SKM-1 treated with dmso at 0.1 percent for 144 hours (cell line): Measurements from ENCODE around the gene RABGGTA.
"Not testable (repeated sequence)": the region's sequence is repeated elsewhere in the genome, so short reads cannot be mapped to it uniquely, and the experiment has no call there.

ENCODE experiments used
- DNase-seq: peaks from one replicate; lab custom pipeline; 2025; ENCODE audit not compliant: unreplicated experiment; lab: John Stamatoyannopoulos, UW

RABGGTA gene

GRCh38 chr14:24261256-24261968, 10.0 kb downstream of the RABGGTA start:
- no peak for DNase-seq

DNA sequence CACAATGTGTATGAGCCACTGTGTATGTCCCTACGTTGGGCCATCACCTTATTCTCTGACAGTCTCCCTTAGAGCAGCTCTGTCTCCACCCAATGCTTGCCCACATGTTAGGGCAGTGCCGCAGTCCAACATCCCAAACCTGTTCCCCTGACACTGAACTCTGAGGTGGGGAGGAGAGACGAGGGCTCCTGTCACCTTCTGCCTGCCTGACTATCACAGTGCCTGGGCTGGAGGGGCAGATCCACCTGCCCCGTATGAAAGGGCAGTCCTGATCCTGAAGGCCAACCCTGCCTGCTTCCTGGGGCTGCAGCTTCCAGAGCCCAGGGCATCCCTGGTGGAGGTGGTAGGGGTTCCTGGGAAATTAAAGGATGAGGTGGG, 10.6 kb downstream of the RABGGTA start:
- no peak for DNase-seq

- DNase-seq = no peak
Measured at GRCh38 chr14:24260026-24260779, 11.2 kb downstream of the RABGGTA start.

DNA sequence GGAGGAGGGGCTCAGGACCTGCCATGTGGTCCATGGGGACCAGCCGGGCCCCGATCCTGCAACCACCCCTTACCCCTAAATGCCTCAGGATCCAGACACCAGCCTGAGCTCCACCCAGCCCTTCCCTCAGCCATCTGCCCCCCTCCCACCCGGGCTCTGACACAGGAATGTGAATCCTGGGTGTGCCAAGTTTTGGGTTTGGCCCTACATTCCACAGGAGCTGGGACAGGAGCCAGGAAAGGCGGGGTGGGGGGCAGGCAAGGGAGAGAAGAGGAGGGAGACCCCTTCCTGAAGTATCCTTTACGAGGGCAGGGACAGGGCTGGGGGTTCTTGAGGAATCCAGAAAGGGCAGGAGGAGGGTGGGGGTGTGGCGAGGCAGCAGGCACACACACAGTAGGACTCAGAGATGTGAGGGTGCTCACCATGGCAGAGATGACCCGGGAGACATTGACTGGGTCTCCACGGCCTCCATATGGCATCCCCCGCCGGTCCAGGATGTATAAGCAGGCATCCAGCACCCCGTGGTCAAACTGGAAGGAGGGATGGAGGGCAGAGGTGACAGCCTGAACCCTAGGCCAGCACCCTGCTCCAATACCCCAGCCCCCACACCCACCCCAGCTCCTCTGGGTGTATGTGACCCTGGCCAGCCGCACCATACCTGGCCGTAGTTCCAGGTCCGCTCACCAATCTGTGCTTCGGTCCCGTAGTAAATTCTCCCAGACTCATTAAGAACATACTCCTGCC, 11.9 kb downstream of the RABGGTA start:
- no peak for DNase-seq

- DNase-seq = no peak
Measured at GRCh38 chr14:24258548-24259265, 12.7 kb downstream of the RABGGTA start.

DNA sequence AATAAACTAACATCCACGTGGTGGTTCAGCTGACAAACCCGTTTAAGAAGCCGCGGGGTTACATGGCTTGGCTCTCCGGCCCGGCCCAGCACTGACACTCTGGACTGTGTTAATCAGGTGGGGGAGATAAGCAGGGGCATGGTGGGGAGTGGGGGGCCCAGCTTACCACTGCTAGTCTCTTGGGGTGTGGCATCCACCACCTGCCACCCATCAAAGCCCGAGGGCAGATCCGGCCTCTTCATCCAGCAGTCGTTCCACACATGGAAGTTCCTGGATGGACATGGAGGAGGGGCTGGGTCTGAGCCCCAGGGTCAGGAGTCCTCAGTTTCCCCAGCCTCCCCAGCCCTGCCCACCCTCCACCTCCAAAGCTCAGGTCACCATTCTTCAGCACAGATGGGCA, 13.3 kb downstream of the RABGGTA start:
- no peak for DNase-seq

- DNase-seq = no peak
Measured at GRCh38 chr14:24256960-24257359, 14.4 kb downstream of the RABGGTA start.

- DNase-seq = no peak
Measured at GRCh38 chr14:24255931-24256711, 15.3 kb downstream of the RABGGTA start.

DNA sequence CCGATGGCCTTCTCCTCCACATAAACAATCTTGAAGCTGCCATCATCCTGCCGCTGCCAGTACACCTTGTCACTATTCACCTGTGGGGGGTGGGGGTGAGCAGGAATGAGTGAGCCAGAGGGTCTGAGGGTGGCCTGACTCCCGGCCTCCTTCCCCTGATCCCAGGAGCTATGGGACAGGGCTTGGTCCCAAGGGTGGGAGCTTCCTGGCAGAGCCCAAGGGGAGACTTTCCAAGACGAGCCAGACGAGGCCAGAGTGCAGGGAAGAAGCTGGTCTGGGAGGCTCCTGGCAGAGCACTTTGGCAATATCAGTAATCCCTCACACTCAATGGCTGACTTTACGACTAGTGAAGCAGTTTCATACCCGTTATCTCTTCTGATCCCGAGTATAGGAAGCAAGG, 16.0 kb downstream of the RABGGTA start:
- no peak for DNase-seq

- no peak for DNase-seq
Measured at GRCh38 chr14:24254630-24255392, 16.6 kb downstream of the RABGGTA start.

DNA sequence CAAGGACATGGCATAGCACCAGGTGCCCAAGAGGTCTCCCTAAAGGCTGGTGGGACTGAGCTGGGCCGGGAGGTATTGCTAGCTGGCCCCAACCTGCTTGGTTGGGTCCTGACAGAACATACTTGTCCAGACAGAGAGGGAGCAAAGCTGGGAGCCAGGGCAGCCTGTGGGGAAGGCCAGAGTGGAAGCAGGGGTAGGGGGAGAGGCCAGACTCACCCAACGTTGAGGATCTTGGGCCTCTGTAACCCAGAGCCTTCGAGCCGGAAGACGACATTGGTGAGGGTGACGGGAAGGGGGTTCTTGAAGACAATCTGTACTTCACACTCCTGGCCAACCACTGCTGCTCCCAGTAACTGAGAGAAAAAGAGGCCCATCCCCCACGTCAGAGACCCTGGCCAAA, 17.5 kb downstream of the RABGGTA start:
- no peak for DNase-seq

DNA sequence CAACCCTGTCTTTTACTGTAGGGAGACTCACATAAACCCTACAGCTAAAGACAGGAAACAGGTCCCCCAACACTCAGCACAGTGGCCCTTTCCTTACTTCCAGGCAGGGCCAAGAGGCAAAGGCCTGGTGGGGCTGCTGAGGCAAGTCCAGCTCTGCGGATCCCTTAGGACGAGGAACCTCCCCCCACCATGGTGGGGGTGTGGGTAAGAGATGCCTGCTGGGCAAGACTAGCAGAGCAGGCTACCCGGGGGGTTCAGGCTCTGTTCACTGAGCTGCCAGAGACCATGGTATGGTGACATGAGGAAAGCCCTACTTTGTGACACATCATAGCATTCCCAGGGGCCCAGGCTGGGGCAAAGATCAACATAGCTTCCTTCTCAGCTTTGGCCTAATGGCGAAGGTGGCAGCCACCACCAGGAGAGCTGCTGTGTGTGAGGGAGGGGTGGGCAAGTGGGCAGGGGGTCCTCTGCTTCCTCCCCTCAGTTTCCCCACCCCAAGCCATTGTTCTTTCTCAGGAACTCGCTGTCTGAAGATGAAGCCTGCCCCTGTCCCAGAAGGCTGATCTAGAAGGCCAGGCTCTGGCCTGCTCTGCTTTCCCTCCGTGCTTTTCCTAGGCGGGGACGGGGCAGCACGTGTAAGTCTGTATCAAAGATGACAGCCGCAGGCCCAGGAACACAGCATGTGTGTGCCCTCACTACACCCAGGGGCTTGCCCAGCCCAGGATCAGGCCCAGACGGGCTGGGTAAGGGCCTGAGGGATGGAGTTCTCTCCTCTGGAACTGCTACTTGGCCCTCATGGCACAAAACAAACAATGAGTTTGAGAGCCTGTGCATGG, 18.9 kb downstream of the RABGGTA start:
- no peak for DNase-seq

GRCh38 chr14:24251880-24252288, 19.5 kb downstream of the RABGGTA start:
- DNase-seq = no peak

DNA sequence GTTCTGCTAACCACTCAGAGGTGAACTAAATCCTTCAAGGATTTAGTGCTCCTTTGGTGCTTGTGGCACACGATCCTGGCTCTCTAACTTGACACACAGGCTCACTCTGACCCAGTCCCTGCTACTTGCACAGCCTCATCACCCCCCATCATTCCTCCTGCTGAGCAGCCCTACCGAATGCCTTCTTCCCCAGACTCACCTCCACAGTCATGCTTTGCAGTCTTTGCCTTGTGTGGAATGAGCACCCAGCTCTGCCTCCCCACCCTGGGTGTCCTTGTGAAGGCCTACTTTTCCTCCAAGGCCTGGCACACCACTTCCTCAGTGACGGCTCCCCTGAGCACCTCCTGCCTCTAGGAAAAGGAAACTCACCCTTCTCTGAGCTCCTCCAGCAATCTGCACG, 21.0 kb downstream of the RABGGTA start:
- DNase-seq = no peak

- DNase-seq = no peak
Measured at GRCh38 chr14:24249230-24250021, 22.0 kb downstream of the RABGGTA start.

DNA sequence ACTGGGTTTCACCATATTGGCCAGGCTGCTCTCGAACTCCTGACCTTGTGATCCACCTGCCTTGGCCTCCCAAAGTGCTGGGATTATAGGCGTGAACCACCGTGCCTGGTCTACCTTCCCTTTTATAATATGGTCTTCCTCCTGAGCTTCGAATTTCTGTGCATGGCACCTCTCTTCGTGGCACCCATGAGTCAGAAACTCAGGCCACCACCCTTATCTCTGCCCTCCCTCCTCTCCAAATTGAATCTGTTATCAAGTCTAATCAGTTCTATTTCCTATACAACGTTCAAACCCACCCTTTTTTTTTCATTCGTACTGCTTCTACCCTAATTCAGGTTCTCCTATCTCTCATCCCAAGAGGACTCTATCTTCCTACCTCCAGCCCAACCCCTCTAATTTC, 24.0 kb downstream of the RABGGTA start:
- DNase-seq = no peak

GRCh38 chr14:24246765-24247212, 24.6 kb downstream of the RABGGTA start:
- DNase-seq = no peak

GRCh38 chr14:24245350-24245749, 26.0 kb downstream of the RABGGTA start:
- not testable (repeated sequence) for DNase-seq
